ENCODE measurements around the gene RABL2B. TPM values are rescaled to one million over a fixed set of nuclear protein-coding genes. Genes with fewer than 3 reads are reported as not detected.

Gene RABL2B
- total RNA-seq, 1 donor: 18.0 TPM

GRCh38 chr22:50730013-50730891 is 53.2 kb downstream of the RABL2B start:
- TF ChIP-seq CTCF (IDR thresholded peaks at IDR 0.05; ENCODE audit: insufficient read depth, low read length): no peak
- no peak for DNase-seq (ENCODE audit: low read depth)
- no peak overlapping the region for H3K4me3 ChIP-seq (ENCODE audit: low read depth, low read length)

GRCh38 chr22:50729391-50730012 is 53.9 kb downstream of the RABL2B start:
- DNase-seq (ENCODE audit: low read depth): no peak
- H3K4me3 ChIP-seq (ENCODE audit: low read depth, low read length): no peak overlapping the region
- no peak for TF ChIP-seq CTCF (IDR thresholded peaks at IDR 0.05; ENCODE audit: insufficient read depth, low read length)

- no peak for DNase-seq (ENCODE audit: low read depth)
- no peak overlapping the region for H3K4me3 ChIP-seq (ENCODE audit: low read depth, low read length)
- TF ChIP-seq CTCF (IDR thresholded peaks at IDR 0.05; ENCODE audit: insufficient read depth, low read length): no peak
Observed at GRCh38 chr22:50728523-50728931, 54.9 kb downstream of the RABL2B start.

GRCh38 chr22:50727678-50728522 is 55.5 kb downstream of the RABL2B start:
- DNase-seq (ENCODE audit: low read depth): no peak
- no peak for TF ChIP-seq CTCF (IDR thresholded peaks at IDR 0.05; ENCODE audit: insufficient read depth, low read length)
- no peak overlapping the region for H3K4me3 ChIP-seq (ENCODE audit: low read depth, low read length)

GRCh38 chr22:50726643-50727340 is 56.6 kb downstream of the RABL2B start:
- no peak for DNase-seq (ENCODE audit: low read depth)
- TF ChIP-seq CTCF (IDR thresholded peaks at IDR 0.05; ENCODE audit: insufficient read depth, low read length): no peak

GRCh38 chr22:50725597-50725996 is 57.8 kb downstream of the RABL2B start:
- no peak for DNase-seq (ENCODE audit: low read depth)
- TF ChIP-seq CTCF (IDR thresholded peaks at IDR 0.05; ENCODE audit: insufficient read depth, low read length): no peak
- H3K4me3 ChIP-seq (ENCODE audit: low read depth, low read length): no peak overlapping the region

More at GRCh38 chr22:50726643-50727340, 56.6 kb downstream of the RABL2B start:
- no peak overlapping the region for H3K4me3 ChIP-seq (ENCODE audit: low read depth, low read length)
